ENCODE results near the gene CRLF1. TPM values are rescaled to one million over a fixed set of nuclear protein-coding genes. Genes with fewer than 3 reads are reported as not detected.

The CRLF1 gene
- total and polyA plus RNA-seq, 10 of the 15 experiments (the other 5 are each of a cell fraction or from before 2014, with no cell fraction given): 0.10 to 1.2 (median 0.49) TPM; not detected in 4

GRCh38 chr19:18594096-18594823, 12.3 kb downstream of the CRLF1 start (continued):
- TF ChIP-seq CEBPZ (IDR thresholded peaks at IDR 0.05; ENCODE audit: low read depth, low read length) (no peak), ZNF592 (IDR thresholded peaks at IDR 0.05) (no peak), CUX1 (IDR thresholded peaks at IDR 0.05; ENCODE audit: insufficient replicate concordance, low read depth, low read length) (no peak), ZBTB4 (CRISPR knock-in tag; IDR thresholded peaks at IDR 0.05) (no peak), POLR2A (IDR thresholded peaks at IDR 0.05; ENCODE audit: low read depth, low read length) (no peak; the same call in none of the 2 replicates), SPI1 (IDR thresholded peaks at IDR 0.05; ENCODE audit: borderline replicate concordance, insufficient read depth, low read depth, low read length) (no peak), NR2C2 (IDR thresholded peaks at IDR 0.05; ENCODE audit: borderline replicate concordance, control insufficient read depth, insufficient read length, low read depth) (no peak), ZZZ3 (IDR thresholded peaks at IDR 0.05; ENCODE audit: control insufficient read depth, insufficient read length, low read depth) (no peak), SMC3 (IDR thresholded peaks at IDR 0.05; ENCODE audit: borderline replicate concordance, low read length) (peak; percentile 68), PKNOX1 (IDR thresholded peaks at IDR 0.05) (no peak)
